GM12892 (cell line): ENCODE results near the gene TYW1B.
"Not testable (repeated sequence)": the region's sequence is repeated elsewhere in the genome, so short reads cannot be mapped to it uniquely, and the experiment has no call there.

Experiments
- POLR2A ChIP-seq: IDR thresholded peaks from 2 replicates; pipeline ENCODE4 v1.6.1; 2011; ENCODE audit warnings: low read depth, low read length, control low read depth
- POLR2AphosphoS5 ChIP-seq: IDR thresholded peaks from 2 replicates; pipeline ENCODE4 v1.6.1; 2011; ENCODE audit warnings: low read depth, low read length, control low read depth
- TAF1 ChIP-seq: IDR thresholded peaks from 2 replicates; pipeline ENCODE4 v1.6.1; 2011; ENCODE audit warnings: low read depth, mild to moderate bottlenecking, control low read depth, low read length, borderline replicate concordance

DNA sequence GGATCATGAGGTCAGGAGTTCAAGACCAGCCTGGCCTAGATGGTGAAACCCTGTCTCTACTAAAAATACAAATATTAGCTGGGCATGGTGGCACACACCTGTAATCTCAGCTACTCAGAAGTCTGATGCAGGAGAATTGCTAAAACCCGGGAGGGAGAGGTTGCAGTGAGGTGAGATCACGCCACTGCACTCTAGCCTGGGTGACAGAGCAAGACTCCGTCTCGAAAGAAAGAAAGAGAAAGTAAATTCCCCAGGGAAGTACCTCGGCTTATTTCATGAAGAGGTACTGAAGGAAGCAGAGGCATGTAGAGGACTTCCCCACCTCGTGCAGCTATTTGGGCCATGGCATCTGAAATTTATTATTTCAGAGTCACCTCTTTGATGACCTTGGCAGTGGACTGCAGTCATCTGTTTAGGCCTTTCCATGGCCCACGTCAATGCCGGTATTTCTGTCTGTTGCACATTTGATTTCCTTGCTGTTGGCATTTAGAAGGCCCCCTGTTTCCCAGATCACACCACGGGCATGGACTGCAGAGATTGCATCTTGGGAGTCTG, 30.9 kb upstream of the TYW1B start:
- not testable (repeated sequence) for TF ChIP-seq POLR2AphosphoS5, POLR2A, TAF1
